ENCODE measurements around the gene SLC6A9. TPM values are rescaled to one million over a fixed set of nuclear protein-coding genes. Genes with fewer than 3 reads are reported as not detected.

Gene SLC6A9
- total RNA-seq: 28.4 to 30.9 TPM (median 29.5 TPM) in 3 replicates

GRCh38 chr1:44031252-44032169 is at the start of gene SLC6A9:
TSS of gene SLC6A9 (minus strand) at chr1:44031462. CDS start at chr1:44024277, 7,185 bp downstream.
- no peak for TF ChIP-seq CTCF (IDR thresholded peaks at IDR 0.05; ENCODE audit: unreplicated experiment)
- peak; percentile 51 to 78 for DNase-seq (ENCODE audit: low spot score in 2 of 2, unreplicated experiment in 2 of 2)
- Mint-ChIP-seq H3K4me1 (peaks cover 54% of the 10 kb centered on the region), H3K27ac (peak within 1 kb of the TSS; percentile 97), H3K27me3 (ENCODE audit: low read depth) (no peaks in the 10 kb centered on the region), H3K36me3 (peaks cover 3% of the 10 kb centered on the region), H3K4me3 (peak within 1 kb of the TSS; percentile 81), H3K9me3 (no peaks in the 10 kb centered on the region)

GRCh38 chr1:44079566-44079965 is 48.3 kb upstream of the SLC6A9 start:
- Mint-ChIP-seq H3K27me3 (ENCODE audit: low read depth) (no peaks in the 10 kb centered on the region), H3K27ac (no peak overlapping the region), H3K9me3 (no peaks in the 10 kb centered on the region), H3K4me3 (no peak overlapping the region), H3K4me1 (peaks cover 8% of the 10 kb centered on the region), H3K36me3 (no peaks in the 10 kb centered on the region)
- no peak for DNase-seq (ENCODE audit: low spot score in 2 of 2, unreplicated experiment in 2 of 2)
- TF ChIP-seq CTCF (IDR thresholded peaks at IDR 0.05; ENCODE audit: unreplicated experiment): no peak

- no peak for TF ChIP-seq CTCF (IDR thresholded peaks at IDR 0.05; ENCODE audit: unreplicated experiment)
- Mint-ChIP-seq H3K27ac (no peak overlapping the region), H3K4me3 (no peak overlapping the region), H3K36me3 (no peaks in the 10 kb centered on the region), H3K4me1 (peaks cover 8% of the 10 kb centered on the region), H3K27me3 (ENCODE audit: low read depth) (peaks cover 12% of the 10 kb centered on the region), H3K9me3 (no peaks in the 10 kb centered on the region)
- no peak for DNase-seq (ENCODE audit: low spot score in 2 of 2, unreplicated experiment in 2 of 2)
Observed at GRCh38 chr1:44078104-44078503, 46.8 kb upstream of the SLC6A9 start.

- no peak overlapping the region for H3K27ac Mint-ChIP-seq
- peaks cover 15% of the 10 kb centered on the region for H3K27me3 Mint-ChIP-seq (ENCODE audit: low read depth)
Observed at GRCh38 chr1:44077421-44077820, 46.2 kb upstream of the SLC6A9 start.

GRCh38 chr1:44076066-44076465 is 44.8 kb upstream of the SLC6A9 start:
- Mint-ChIP-seq H3K27ac (no peak overlapping the region), H3K27me3 (ENCODE audit: low read depth) (peaks cover 21% of the 10 kb centered on the region), H3K4me1 (peaks cover 8% of the 10 kb centered on the region), H3K9me3 (no peaks in the 10 kb centered on the region), H3K36me3 (no peaks in the 10 kb centered on the region), H3K4me3 (no peak overlapping the region)
- TF ChIP-seq CTCF (IDR thresholded peaks at IDR 0.05; ENCODE audit: unreplicated experiment): no peak
- DNase-seq (ENCODE audit: low spot score in 2 of 2, unreplicated experiment in 2 of 2): no peak

More at GRCh38 chr1:44077421-44077820, 46.2 kb upstream of the SLC6A9 start:
- Mint-ChIP-seq H3K4me3 (no peak overlapping the region), H3K4me1 (peaks cover 8% of the 10 kb centered on the region), H3K9me3 (no peaks in the 10 kb centered on the region), H3K36me3 (no peaks in the 10 kb centered on the region)
- DNase-seq (ENCODE audit: low spot score in 2 of 2, unreplicated experiment in 2 of 2): no peak
- no peak for TF ChIP-seq CTCF (IDR thresholded peaks at IDR 0.05; ENCODE audit: unreplicated experiment)
